HepG2 (cell line): ENCODE measurements around the gene FHIT. TPM values are rescaled to one million over a fixed set of nuclear protein-coding genes. Genes with fewer than 3 reads are reported as not detected.

Experiments
- ATAC-seq: fragments of 200-7000 bp; cut with Tn5 transposase; 3 replicates; pipeline ENCODE4 v1.9.1; 2020; ENCODE audit warnings: mild to moderate bottlenecking, moderate library complexity
- BruUV-seq: library from RNA; stranded (reverse); fragments of 400-500 nt; replicated peaks from 2 replicates; lab custom pipeline; 2021; lab: Mats Ljungman, UMichigan
- CTCF ChIA-PET: fragments of 300-600 bp; formaldehyde crosslinking; extraction: SDS; loops from one replicate; lab custom pipeline; 2021; ENCODE audit warnings: low total read pairs, inconsistent platforms, low intra/inter-chr PET ratio; lab: Yijun Ruan, JAX
- POLR2A ChIA-PET: fragments of 350-600 bp; sonication (Branson Sonifier 250); formaldehyde crosslinking; loops from one replicate; lab custom pipeline; 2020; ENCODE audit warnings: antibody characterized with exemption, inconsistent platforms; lab: Yijun Ruan, JAX
- DNase-seq: peaks from one replicate; pipeline ENCODE4 v3.0.0-alpha.2; 2015; ENCODE audit warnings: low spot score
- FAIRE-seq: peaks from 3 replicates; lab custom pipeline; 2011; peaks lifted over from hg19 to GRCh38; lab: Jason Lieb, UNC
- H2AFZ ChIP-seq: one replicate; pipeline ENCODE4 v1.6.1; 2011; ENCODE audit warnings: low read length, inconsistent platforms
- H3K27ac ChIP-seq: fragments of 300-600 bp; 3 replicates; pipeline ENCODE4 v1.8.0; 2011; ENCODE audit warnings: mixed run types, mild to moderate bottlenecking, mixed read lengths, low read length, inconsistent platforms; ENCODE audit not compliant: insufficient read depth; ENCODE audit errors: extremely low read length
- H3K27me3 ChIP-seq, 2 experiments: fragments of 200-600 bp in 1 of 2; 2 replicates in 1 of 2; 3 replicates in 1 of 2; pipeline versions ENCODE4 v1.6.0 to v1.8.0; 2011; ENCODE audit warnings: low read length in 2 of 2, mild to moderate bottlenecking in 2 of 2, moderate library complexity in 2 of 2, inconsistent platforms in 1 of 2; ENCODE audit not compliant: insufficient read depth in 2 of 2, control insufficient read depth in 1 of 2
- H3K36me3 ChIP-seq, 2 experiments: fragments of 200-600 bp in 1 of 2; replicated peaks in 1 of 2; 2 replicates in 1 of 2; 3 replicates in 1 of 2; pipeline versions ENCODE4 v1.5.1 to v1.8.0; 2011; ENCODE audit warnings: low read length in 2 of 2, inconsistent platforms in 1 of 2; ENCODE audit not compliant: insufficient read depth in 2 of 2, control insufficient read depth in 1 of 2
- H3K4me1 ChIP-seq: 2 replicates; pipeline ENCODE4 v1.5.1; 2012; ENCODE audit warnings: low read length, inconsistent platforms; ENCODE audit not compliant: insufficient read depth
- H3K4me2 ChIP-seq: 2 replicates; pipeline ENCODE4 v1.6.0; 2011; ENCODE audit warnings: low read depth, low read length, inconsistent platforms
- H3K4me3 ChIP-seq, 3 experiments: fragments of 200-600 bp in 1 of 3; sonication (generic), shearing (Covaris generic) in 1 of 3; replicated peaks in 1 of 3; 2 replicates each; pipeline ENCODE4 v1.5.1; 2011 to 2016; ENCODE audit warnings: low read length in 3 of 3, inconsistent platforms in 2 of 3, low read depth in 2 of 3, mild to moderate bottlenecking in 2 of 3, control low read depth in 1 of 3, mixed read lengths in 1 of 3; ENCODE audit not compliant: insufficient read depth in 1 of 3
- H3K79me2 ChIP-seq: one replicate; pipeline ENCODE4 v1.6.1; 2011; ENCODE audit warnings: low read length, inconsistent platforms; ENCODE audit not compliant: insufficient read depth
- H3K9ac ChIP-seq: 2 replicates; pipeline ENCODE4 v1.6.0; 2011; ENCODE audit warnings: mild to moderate bottlenecking, low read depth, low read length, inconsistent platforms; ENCODE audit not compliant: insufficient read depth
- H3K9me3 ChIP-seq: 2 replicates; pipeline ENCODE4 v1.5.1; 2012; ENCODE audit warnings: mild to moderate bottlenecking, low read length
- H4K20me1 ChIP-seq: 2 replicates; pipeline ENCODE4 v1.6.0; 2011; ENCODE audit warnings: inconsistent platforms, mild to moderate bottlenecking, low read length, moderate library complexity; ENCODE audit not compliant: insufficient read depth
- ATF2 ChIP-seq: sonication (generic); formaldehyde crosslinking; IDR thresholded peaks from 2 replicates; pipeline ENCODE4 v1.4.0; 2020; ENCODE audit warnings: missing genetic modification reagents
- ATF6 ChIP-seq: sonication (generic); formaldehyde crosslinking; conservative IDR thresholded peaks from 2 replicates; pipeline ENCODE4 v1.4.0; 2020; ENCODE audit warnings: missing genetic modification reagents
- CBX2 ChIP-seq, 2 experiments: fragments of 200-600 bp in 1 of 2; sonication (generic); formaldehyde crosslinking in 1 of 2; IDR thresholded peaks; 2 replicates each; pipeline versions ENCODE4 v1.7.0 to v1.8.1; 2018 to 2022; ENCODE audit warnings: low read depth in 2 of 2, low read length in 1 of 2, mild to moderate bottlenecking in 1 of 2, missing genetic modification reagents in 1 of 2
- EED ChIP-seq: sonication (generic); formaldehyde crosslinking; IDR thresholded peaks from 2 replicates; pipeline ENCODE4 v1.5.0; 2020; ENCODE audit warnings: mild to moderate bottlenecking, missing genetic modification reagents
- ESRRA ChIP-seq: sonication (generic); formaldehyde crosslinking; IDR thresholded peaks from 2 replicates; pipeline ENCODE4 v1.5.1; 2020; ENCODE audit warnings: mild to moderate bottlenecking, low read depth, missing genetic modification reagents
- FOSL1 ChIP-seq: sonication (generic); formaldehyde crosslinking; IDR thresholded peaks from 2 replicates; pipeline ENCODE4 v1.9.0; 2021; ENCODE audit warnings: missing genetic modification reagents, borderline replicate concordance
- FOXK2 ChIP-seq: fragments of 450-650 bp; IDR thresholded peaks from 2 replicates; pipeline ENCODE4 v1.6.1; 2016
- GLMP ChIP-seq: sonication (generic); formaldehyde crosslinking; IDR thresholded peaks from 2 replicates; pipeline ENCODE4 v1.9.0; 2021; ENCODE audit warnings: missing genetic modification reagents, mild to moderate bottlenecking, borderline replicate concordance
- KLF13 ChIP-seq: sonication (generic); formaldehyde crosslinking; IDR thresholded peaks from 2 replicates; pipeline ENCODE4 v1.4.0; 2020; ENCODE audit warnings: mild to moderate bottlenecking, missing genetic modification reagents
- KLF9 ChIP-seq: IDR thresholded peaks from 2 replicates; pipeline ENCODE4 v1.6.1; 2016; ENCODE audit warnings: low read depth
- RFX1 ChIP-seq: fragments of 450-650 bp; IDR thresholded peaks from 2 replicates; pipeline ENCODE4 v1.6.1; 2017
- TFE3 ChIP-seq: IDR thresholded peaks from 2 replicates; pipeline ENCODE4 v1.6.1; 2016
- ZBTB25 ChIP-seq: IDR thresholded peaks from 2 replicates; pipeline ENCODE4 v1.6.1; 2018; ENCODE audit warnings: missing genetic modification reagents
- ZFP36L1 ChIP-seq: sonication (generic); formaldehyde crosslinking; IDR thresholded peaks from 2 replicates; pipeline ENCODE4 v1.8.0; 2022; ENCODE audit warnings: mild to moderate bottlenecking, missing genetic modification reagents, moderate library complexity
- ZNF7 ChIP-seq: IDR thresholded peaks from 2 replicates; pipeline ENCODE4 v1.6.1; 2016; ENCODE audit warnings: missing biosample characterization, missing genetic modification reagents
- ZNF784 ChIP-seq: sonication (generic); formaldehyde crosslinking; IDR thresholded peaks from 2 replicates; pipeline ENCODE4 v1.5.1; 2020; ENCODE audit warnings: missing genetic modification reagents, mild to moderate bottlenecking, borderline replicate concordance
- WGBS: methylation state at CpG from one replicate; pipeline ENCODE4 v1.1.6; 2017; ENCODE audit warnings: low lambda C conversion rate; 5-methylcytosine and 5-hydroxymethylcytosine counted together
- in situ Hi-C: cut with HindIII; loops from 2 replicates; pipeline ENCODE4 v1.10.0; 2017; ENCODE audit warnings: low pct_unique_long_range_greater_than_20kb; ENCODE audit not compliant: extremely low pct_ligation_motif_present
- intact Hi-C: fragments of 100-400 bp; cut with micrococcal nuclease; formaldehyde crosslinking; loops from one replicate; pipeline ENCODE4 v1.10.0; 2022; ENCODE audit not compliant: unreplicated experiment
- polyA plus RNA-seq, 8 experiments: library from polyadenylated mRNA; depleted of rRNA in 3 of 8; stranded (reverse) in 7 of 8; unstranded in 1 of 8; fragments of >200 nt; fragmentation: Illumina TruSeq in 4 of 8; extraction: Trizol in 4 of 8; gene quantifications; 2 replicates each; pipeline versions ENCODE4 v1.2.1 to v1.2.3, GENCODE V29; 2011 to 2016; ENCODE audit warnings: low read depth in 4 of 8, missing spikeins in 1 of 8, mixed read lengths in 1 of 8; ENCODE audit not compliant: insufficient read depth in 1 of 8
- total RNA-seq, 5 experiments: library from RNA; depleted of rRNA; stranded (reverse); fragments of >200 nt; fragmentation: Illumina TruSeq; extraction: Trizol; gene quantifications; 2 replicates each; pipeline ENCODE4 v1.2.3, GENCODE V29; 2016; ENCODE audit warnings: low read depth in 1 of 5

Gene FHIT
- total and polyA plus RNA-seq, 2 of the 13 experiments (the other 11 are each of a cell fraction or from before 2014, with no cell fraction given) = 4.0 to 4.6 TPM

GRCh38 chr3:60308808-60309207 lies 942.4 kb downstream of the FHIT start:
- Histone ChIP-seq H3K9ac (no peak overlapping the region), H4K20me1 (no peaks in the 10 kb centered on the region), H3K27ac (no peak overlapping the region), H3K4me1 (no peaks in the 10 kb centered on the region), H3K9me3 (no peaks in the 10 kb centered on the region), H3K79me2 (no peaks in the 10 kb centered on the region), H3K4me3 (no peak overlapping the region), H3K4me2 (no peak overlapping the region), H2AFZ (no peak overlapping the region), H3K27me3 (no peaks in the 10 kb centered on the region), H3K36me3 (no peaks in the 10 kb centered on the region)
- ChIA-PET POLR2A (no interaction called here), CTCF (no interaction called here)
- 66% methylated on average over 3 of the region's 3 CpGs for WGBS
- in situ Hi-C loops (no loop called here), intact Hi-C loops (no loop called here)
- BruUV-seq = no TSS peak
- TF ChIP-seq TFE3 (CRISPR knock-in tag) = no peak
- no peak for TF ChIP-seq CBX2 (IDR thresholded peaks at IDR 0.05; ENCODE audit: low read depth, low read length)
- TF ChIP-seq CBX2 (CRISPR knock-in tag; IDR thresholded peaks at IDR 0.05; ENCODE audit: low read depth) = no peak
- TF ChIP-seq KLF13 (CRISPR knock-in tag) = no peak
- no peak for TF ChIP-seq EED
- TF ChIP-seq ZBTB25 = no peak
- no peak for TF ChIP-seq FOSL1 (CRISPR knock-in tag)
- TF ChIP-seq KLF9 (CRISPR knock-in tag) = no peak
- no peak for TF ChIP-seq ATF6 (CRISPR knock-in tag)
- TF ChIP-seq ESRRA (CRISPR knock-in tag) = no peak
- no peak for TF ChIP-seq RFX1
- TF ChIP-seq ZNF7 (CRISPR knock-in tag) = no peak
- no peak for TF ChIP-seq GLMP
- TF ChIP-seq ATF2 (CRISPR knock-in tag) = no peak
- no peak for TF ChIP-seq ZNF784 (CRISPR knock-in tag)
- TF ChIP-seq FOXK2 = no peak
- TF ChIP-seq ZFP36L1 = no peak
- TF ChIP-seq, all 625 proteins: peak for 0
- no peak for FAIRE-seq
- DNase-seq = no peak
- no peak for ATAC-seq
